Bronchial epithelial cell (primary cell): ENCODE results near the gene SHISA8. TPM values are rescaled to one million over a fixed set of nuclear protein-coding genes. Genes with fewer than 3 reads are reported as not detected.

Source experiments
- DNase-seq: peaks from one replicate; pipeline ENCODE4 v3.0.0-alpha.2; 2010; ENCODE audit warnings: low read depth
- FAIRE-seq: peaks from 2 replicates; lab custom pipeline; 2011; peaks lifted over from hg19 to GRCh38; lab: Jason Lieb, UNC
- H3K27me3 ChIP-seq: 2 replicates; pipeline ENCODE4 v1.5.1; 2011; ENCODE audit warnings: low read length; ENCODE audit not compliant: control insufficient read depth, insufficient read depth
- H3K36me3 ChIP-seq: 2 replicates; pipeline ENCODE4 v1.5.1; 2011; ENCODE audit warnings: low read length; ENCODE audit not compliant: control insufficient read depth, insufficient read depth
- H3K4me3 ChIP-seq: 2 replicates; pipeline ENCODE4 v1.5.1; 2011; ENCODE audit warnings: mild to moderate bottlenecking, low read depth, low read length, control low read depth
- total RNA-seq: library from RNA; depleted of rRNA; stranded (reverse); fragments of >200 nt; gene quantifications from 2 replicates; pipeline ENCODE4 v1.2.1, GENCODE V29; 2014
- TF ChIP-seq, protein P1 (sequence below): IDR thresholded peaks from 2 replicates; pipeline ENCODE4 v1.5.1; 2011; ENCODE audit warnings: mild to moderate bottlenecking, moderate library complexity, low read length, control low read depth, inconsistent platforms; ENCODE audit not compliant: insufficient read depth, severe bottlenecking

Gene SHISA8
- total RNA-seq, 1 donor from 2014 or later = not detected

DNA sequence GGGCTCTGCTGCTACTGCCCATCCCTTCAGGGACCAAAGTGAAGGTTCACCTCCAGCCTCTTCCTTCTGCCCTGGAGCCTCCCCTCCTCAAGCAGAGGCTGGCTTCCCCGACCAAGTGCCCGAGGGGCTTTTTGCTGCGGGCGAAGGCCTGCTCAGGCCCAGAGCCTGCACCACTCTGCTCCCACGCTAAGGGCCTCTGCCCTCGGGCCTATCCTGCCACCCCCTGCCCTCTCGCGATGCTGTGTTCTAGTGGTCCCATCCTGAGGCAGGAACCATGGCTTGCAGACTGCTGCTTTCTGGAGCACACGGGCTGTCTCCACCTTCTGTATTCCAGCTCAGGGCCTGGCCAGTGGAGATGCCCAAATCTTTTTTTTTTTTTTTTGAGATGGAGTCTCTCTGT, 20.6 kb upstream of the SHISA8 start:
- Histone ChIP-seq H3K4me3 (no peak overlapping the region), H3K36me3 (no peaks in the 10 kb centered on the region), H3K27me3 (no peaks in the 10 kb centered on the region)
- TF ChIP-seq, protein P1, sequence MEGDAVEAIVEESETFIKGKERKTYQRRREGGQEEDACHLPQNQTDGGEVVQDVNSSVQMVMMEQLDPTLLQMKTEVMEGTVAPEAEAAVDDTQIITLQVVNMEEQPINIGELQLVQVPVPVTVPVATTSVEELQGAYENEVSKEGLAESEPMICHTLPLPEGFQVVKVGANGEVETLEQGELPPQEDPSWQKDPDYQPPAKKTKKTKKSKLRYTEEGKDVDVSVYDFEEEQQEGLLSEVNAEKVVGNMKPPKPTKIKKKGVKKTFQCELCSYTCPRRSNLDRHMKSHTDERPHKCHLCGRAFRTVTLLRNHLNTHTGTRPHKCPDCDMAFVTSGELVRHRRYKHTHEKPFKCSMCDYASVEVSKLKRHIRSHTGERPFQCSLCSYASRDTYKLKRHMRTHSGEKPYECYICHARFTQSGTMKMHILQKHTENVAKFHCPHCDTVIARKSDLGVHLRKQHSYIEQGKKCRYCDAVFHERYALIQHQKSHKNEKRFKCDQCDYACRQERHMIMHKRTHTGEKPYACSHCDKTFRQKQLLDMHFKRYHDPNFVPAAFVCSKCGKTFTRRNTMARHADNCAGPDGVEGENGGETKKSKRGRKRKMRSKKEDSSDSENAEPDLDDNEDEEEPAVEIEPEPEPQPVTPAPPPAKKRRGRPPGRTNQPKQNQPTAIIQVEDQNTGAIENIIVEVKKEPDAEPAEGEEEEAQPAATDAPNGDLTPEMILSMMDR = no peak
- no peak for FAIRE-seq
- no peak for DNase-seq

DNA sequence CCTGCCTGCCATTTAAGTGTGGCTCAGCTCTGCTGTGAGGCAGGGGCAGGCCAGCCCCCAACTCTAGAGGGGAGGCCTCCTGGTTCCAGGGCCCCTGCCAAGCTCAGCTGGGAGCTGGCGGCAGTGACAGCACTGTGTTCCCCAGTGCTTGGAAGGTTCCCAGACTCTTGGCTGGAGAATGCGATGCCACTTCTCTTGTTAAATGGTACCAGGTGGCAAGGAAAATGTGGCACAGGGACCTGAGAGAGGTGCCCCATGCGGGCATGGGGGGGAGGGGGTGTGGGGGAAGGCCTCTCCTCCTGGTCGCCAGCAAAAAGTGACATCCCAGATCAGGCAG, 20.1 kb upstream of the SHISA8 start:
- Histone ChIP-seq H3K36me3 (no peaks in the 10 kb centered on the region), H3K27me3 (no peaks in the 10 kb centered on the region), H3K4me3 (no peak overlapping the region)
- TF ChIP-seq, protein P1 = no peak
- DNase-seq = no peak
- FAIRE-seq = no peak

DNA sequence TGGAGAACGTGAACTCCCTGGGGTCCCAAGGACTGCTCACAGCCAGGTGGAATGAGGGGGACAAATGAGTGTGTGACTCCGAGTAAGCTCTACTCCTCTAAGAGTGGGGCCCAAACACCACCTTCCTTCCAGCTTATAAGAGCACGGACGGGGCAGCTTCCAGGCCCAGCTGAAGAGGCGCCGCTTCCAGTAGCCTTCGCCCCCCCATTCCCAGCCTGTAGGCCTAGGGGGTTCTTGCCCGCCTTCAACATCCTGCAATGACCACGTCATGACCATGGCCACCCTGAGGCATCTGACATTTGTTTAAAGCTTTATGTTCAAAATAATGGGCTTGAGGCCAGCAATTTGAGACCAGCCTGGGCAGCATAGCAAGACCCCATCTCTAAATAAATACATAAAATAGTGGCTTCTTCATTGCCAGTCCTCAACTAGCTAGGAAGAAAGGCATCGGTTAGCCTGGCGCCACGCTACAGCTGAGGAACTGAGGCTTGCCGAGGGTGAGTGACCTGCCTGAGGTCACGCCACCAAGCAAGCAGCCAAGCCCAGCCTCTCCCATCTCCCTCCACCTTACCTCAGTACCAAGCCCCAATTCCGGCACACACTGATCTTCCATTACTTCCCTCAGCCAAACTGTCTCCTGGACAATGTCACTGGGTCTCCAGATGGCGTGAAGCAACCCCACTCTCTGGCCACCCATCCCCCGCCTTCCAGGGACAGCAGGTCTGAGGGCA, 19.6 kb upstream of the SHISA8 start:
- DNase-seq = no peak
- FAIRE-seq = no peak

DNA sequence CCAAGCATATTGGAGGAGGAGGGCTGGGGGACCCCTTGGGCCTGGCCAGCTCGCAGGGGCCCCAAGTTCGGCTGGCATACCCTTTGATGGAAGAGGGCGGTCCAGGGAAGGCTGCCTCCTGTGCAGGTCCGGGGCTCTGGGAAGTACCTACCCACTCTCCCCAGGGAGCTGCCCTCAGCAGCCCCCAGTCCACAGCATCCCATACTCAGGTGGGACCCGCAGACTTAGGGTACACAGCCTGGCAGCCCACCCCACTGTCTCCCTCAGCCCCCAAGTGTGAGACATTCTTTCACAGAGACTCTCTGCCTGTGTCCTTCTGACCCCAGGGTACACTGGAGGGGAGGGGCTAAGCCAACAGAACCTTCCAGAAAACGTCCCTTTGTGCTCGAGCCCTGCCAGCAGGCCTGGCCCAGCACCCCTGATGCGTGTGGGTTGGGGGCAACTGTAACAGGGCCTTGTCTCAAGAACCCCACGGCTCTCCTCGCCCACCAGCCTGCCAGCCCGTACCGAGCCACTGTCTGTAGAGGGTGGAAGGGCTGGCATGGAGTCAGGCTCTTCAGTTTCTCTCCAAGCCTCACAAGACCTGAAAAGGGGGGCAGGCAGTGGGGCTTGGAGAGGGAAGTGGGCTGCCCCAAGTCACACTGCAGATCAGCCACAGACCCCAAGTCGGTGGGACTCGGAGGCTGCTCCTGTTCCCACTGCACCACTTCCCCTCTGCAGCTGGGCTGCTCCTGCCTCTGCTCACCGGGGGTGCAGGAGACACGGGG, 18.7 kb upstream of the SHISA8 start:
- H3K4me3 ChIP-seq = no peak overlapping the region
- TF ChIP-seq, protein P1 = no peak
- no peak for FAIRE-seq
- no peaks in the 10 kb centered on the region for H3K36me3 ChIP-seq
- no peak for DNase-seq
- no peaks in the 10 kb centered on the region for H3K27me3 ChIP-seq

More for the DNA sequence above, 19.6 kb upstream of the SHISA8 start:
- no peaks in the 10 kb centered on the region for H3K36me3 ChIP-seq
- TF ChIP-seq, protein P1 = no peak
- H3K4me3 ChIP-seq = no peak overlapping the region
- no peaks in the 10 kb centered on the region for H3K27me3 ChIP-seq

DNA sequence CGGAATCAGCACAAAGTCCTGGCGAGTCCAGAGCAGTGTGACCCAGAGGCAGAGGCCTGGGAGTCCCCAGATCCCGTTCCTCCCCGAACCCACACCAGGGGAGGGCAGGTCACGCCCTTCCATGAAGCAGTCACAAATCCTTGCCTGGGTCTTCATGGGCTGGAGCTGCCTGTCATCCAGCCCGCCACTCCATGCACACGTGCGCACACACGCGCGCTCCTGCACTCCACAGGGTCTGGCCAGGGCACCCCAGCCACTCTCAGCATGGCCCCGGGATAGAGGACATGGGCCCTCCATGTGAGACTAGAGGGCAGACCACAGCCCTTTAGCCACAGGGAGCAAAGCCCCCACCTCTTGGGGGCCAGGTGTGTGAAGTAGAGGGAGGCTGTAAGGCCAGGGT, 17.5 kb upstream of the SHISA8 start:
- H3K27me3 ChIP-seq = no peaks in the 10 kb centered on the region
- TF ChIP-seq, protein P1 = no peak
- H3K36me3 ChIP-seq = no peaks in the 10 kb centered on the region
- no peak for DNase-seq
- no peak for FAIRE-seq
- H3K4me3 ChIP-seq = no peak overlapping the region
